H1 (cell line): ENCODE data around the gene P3R3URF.

Experiments used
- BRCA1 ChIP-seq: IDR thresholded peaks from 2 replicates; pipeline ENCODE4 v1.6.1; 2012; ENCODE audit warnings: low read depth, low read length, improper control_type of control experiment
- CEBPB ChIP-seq: IDR thresholded peaks from 2 replicates; pipeline ENCODE4 v1.6.1; 2012; ENCODE audit warnings: low read depth, low read length
- CTCF ChIP-seq, 3 experiments: IDR thresholded peaks; 1 replicate in 2 of 3; 2 replicates in 1 of 3; pipeline versions ENCODE4 v1.5.1 to v1.6.1; 2011; ENCODE audit warnings: low read length in 3 of 3, mild to moderate bottlenecking in 3 of 3, inconsistent platforms in 2 of 3, low read depth in 1 of 3, moderate library complexity in 1 of 3; ENCODE audit not compliant: insufficient read depth in 1 of 3; ENCODE audit errors: control extremely low read depth in 1 of 3
- EGR1 ChIP-seq: IDR thresholded peaks from 2 replicates; pipeline ENCODE4 v1.6.1; 2011; ENCODE audit warnings: low read depth, low read length, borderline replicate concordance
- EZH2 ChIP-seq: fragments of 200-600 bp; sonication (generic); IDR thresholded peaks from 2 replicates; pipeline ENCODE4 v1.7.1; 2012; ENCODE audit warnings: low read depth, mild to moderate bottlenecking, moderate library complexity, low read length, inconsistent platforms; ENCODE audit not compliant: severe bottlenecking
- FOSL1 ChIP-seq: IDR thresholded peaks from 2 replicates; pipeline ENCODE4 v1.6.1; 2011; ENCODE audit warnings: mild to moderate bottlenecking, low read depth, low read length, moderate library complexity; ENCODE audit not compliant: insufficient read depth
- KDM5A ChIP-seq: fragments of 200-600 bp; IDR thresholded peaks from 2 replicates; pipeline ENCODE4 v1.7.1; 2012; ENCODE audit warnings: mild to moderate bottlenecking, low read length, inconsistent platforms, mixed read lengths
- MAX ChIP-seq: IDR thresholded peaks from 2 replicates; pipeline ENCODE4 v1.6.1; 2012; ENCODE audit warnings: inconsistent platforms
- POLR2A ChIP-seq, 2 experiments: IDR thresholded peaks; 1 replicate in 1 of 2; 2 replicates in 1 of 2; pipeline ENCODE4 v1.6.1; 2011; ENCODE audit warnings: low read depth in 2 of 2, low read length in 2 of 2, mild to moderate bottlenecking in 2 of 2; ENCODE audit errors: control extremely low read depth in 1 of 2
- POLR2AphosphoS5 ChIP-seq: IDR thresholded peaks from 2 replicates; pipeline ENCODE4 v1.6.1; 2011; ENCODE audit warnings: low read depth, low read length
- RAD21 ChIP-seq, 2 experiments: IDR thresholded peaks in 1 of 2; conservative IDR thresholded peaks in 1 of 2; 2 replicates each; pipeline ENCODE4 v1.6.1; 2011; ENCODE audit warnings: low read depth in 2 of 2, low read length in 2 of 2, improper control_type of control experiment in 1 of 2, inconsistent platforms in 1 of 2, mild to moderate bottlenecking in 1 of 2, moderate library complexity in 1 of 2
- TAF1 ChIP-seq: IDR thresholded peaks from 2 replicates; pipeline ENCODE4 v1.6.1; 2011; ENCODE audit warnings: mild to moderate bottlenecking, low read depth, low read length
- ZNF274 ChIP-seq: IDR thresholded peaks from 2 replicates; pipeline ENCODE4 v1.7.0; 2012; ENCODE audit warnings: low read length, borderline replicate concordance; ENCODE audit errors: extremely low read depth

GRCh38 chr1:46166521-46167462 is 9.5 kb downstream of the P3R3URF start:
- TF ChIP-seq ZNF274 (no peak), RAD21 (IDR thresholded peaks at IDR 0.05 in 1 of 2, conservative IDR thresholded peaks at IDR 0.05 in 1 of 2; ENCODE audit: low read depth in 2 of 2, low read length in 2 of 2) (no peak), POLR2A (IDR thresholded peaks at IDR 0.05; ENCODE audit: control extremely low read depth in 1 of 2, low read depth in 2 of 2, low read length in 2 of 2) (no peak), CTCF (IDR thresholded peaks at IDR 0.05; ENCODE audit: control extremely low read depth in 1 of 3, insufficient read depth in 1 of 3, low read depth in 1 of 3, low read length in 3 of 3) (no peak), POLR2AphosphoS5 (no peak), EZH2 (no peak), TAF1 (no peak), FOSL1 (no peak), CEBPB (no peak), EGR1 (no peak), KDM5A (no peak), BRCA1 (no peak), MAX (0 out of 2 replicates have a peak, but pooled peaks have one; percentile 1)
